ENCODE measurements around the gene TINCR.

The TINCR gene

GRCh38 chr19:5585461-5586299 lies 17.9 kb upstream of the TINCR start:
- H3K9me3 ChIP-seq (ENCODE audit: low read length): no peaks in the 10 kb centered on the region
- H3K4me1 ChIP-seq (ENCODE audit: insufficient read depth, low read length): peaks cover 15% of the 10 kb centered on the region
- H3K36me3 ChIP-seq (ENCODE audit: insufficient read depth, low read length): peaks cover 52% of the 10 kb centered on the region
- H3K4me3 ChIP-seq (ENCODE audit: low read length): no peak overlapping the region
- no peak overlapping the region for H2AFZ ChIP-seq (ENCODE audit: low read depth, low read length)
- H3K27me3 ChIP-seq (ENCODE audit: insufficient read depth, low read length): no peaks in the 10 kb centered on the region

- H3K4me1 ChIP-seq (ENCODE audit: insufficient read depth, low read length): peaks cover 10% of the 10 kb centered on the region
- H3K36me3 ChIP-seq (ENCODE audit: insufficient read depth, low read length): peaks cover 11% of the 10 kb centered on the region
- H3K27me3 ChIP-seq (ENCODE audit: insufficient read depth, low read length): no peaks in the 10 kb centered on the region
- H3K4me3 ChIP-seq (ENCODE audit: low read length): no peak overlapping the region
- no peaks in the 10 kb centered on the region for H3K9me3 ChIP-seq (ENCODE audit: low read length)
- H2AFZ ChIP-seq (ENCODE audit: low read depth, low read length): no peak overlapping the region
Measured at GRCh38 chr19:5580161-5580571, 12.4 kb upstream of the TINCR start.

GRCh38 chr19:5579697-5580096 lies 11.9 kb upstream of the TINCR start:
- H3K9me3 ChIP-seq (ENCODE audit: low read length): no peaks in the 10 kb centered on the region
- no peaks in the 10 kb centered on the region for H3K27me3 ChIP-seq (ENCODE audit: insufficient read depth, low read length)
- H2AFZ ChIP-seq (ENCODE audit: low read depth, low read length): no peak overlapping the region
- peaks cover 10% of the 10 kb centered on the region for H3K4me1 ChIP-seq (ENCODE audit: insufficient read depth, low read length)
- peaks cover 11% of the 10 kb centered on the region for H3K36me3 ChIP-seq (ENCODE audit: insufficient read depth, low read length)
- H3K4me3 ChIP-seq (ENCODE audit: low read length): no peak overlapping the region

- peaks cover 10% of the 10 kb centered on the region for H3K4me1 ChIP-seq (ENCODE audit: insufficient read depth, low read length)
- H3K27me3 ChIP-seq (ENCODE audit: insufficient read depth, low read length): no peaks in the 10 kb centered on the region
- H3K4me3 ChIP-seq (ENCODE audit: low read length): no peak overlapping the region
- no peaks in the 10 kb centered on the region for H3K9me3 ChIP-seq (ENCODE audit: low read length)
- peaks cover 11% of the 10 kb centered on the region for H3K36me3 ChIP-seq (ENCODE audit: insufficient read depth, low read length)
- no peak overlapping the region for H2AFZ ChIP-seq (ENCODE audit: low read depth, low read length)
Measured at GRCh38 chr19:5579286-5579685, 11.5 kb upstream of the TINCR start.

- Histone ChIP-seq H3K27me3 (ENCODE audit: insufficient read depth, low read length) (no peaks in the 10 kb centered on the region), H3K36me3 (ENCODE audit: insufficient read depth, low read length) (peaks cover 8% of the 10 kb centered on the region), H2AFZ (ENCODE audit: low read depth, low read length) (no peak overlapping the region), H3K4me1 (ENCODE audit: insufficient read depth, low read length) (peaks cover 10% of the 10 kb centered on the region), H3K9me3 (ENCODE audit: low read length) (no peaks in the 10 kb centered on the region), H3K4me3 (ENCODE audit: low read length) (no peak overlapping the region)
Measured at GRCh38 chr19:5578097-5578846, 10.5 kb upstream of the TINCR start.

- Histone ChIP-seq H3K9me3 (ENCODE audit: low read length) (no peaks in the 10 kb centered on the region), H3K4me1 (ENCODE audit: insufficient read depth, low read length) (peaks cover 14% of the 10 kb centered on the region), H2AFZ (ENCODE audit: low read depth, low read length) (no peak overlapping the region), H3K36me3 (ENCODE audit: insufficient read depth, low read length) (no peaks in the 10 kb centered on the region), H3K4me3 (ENCODE audit: low read length) (no peak overlapping the region), H3K27me3 (ENCODE audit: insufficient read depth, low read length) (no peaks in the 10 kb centered on the region)
Measured at GRCh38 chr19:5575590-5575989, 7.8 kb upstream of the TINCR start.

GRCh38 chr19:5572556-5573286 lies 5.0 kb upstream of the TINCR start:
- H2AFZ ChIP-seq (ENCODE audit: low read depth, low read length): no peak overlapping the region
- H3K36me3 ChIP-seq (ENCODE audit: insufficient read depth, low read length): no peaks in the 10 kb centered on the region
- peaks cover 7% of the 10 kb centered on the region for H3K4me1 ChIP-seq (ENCODE audit: insufficient read depth, low read length)
- H3K9me3 ChIP-seq (ENCODE audit: low read length): no peaks in the 10 kb centered on the region
- H3K27me3 ChIP-seq (ENCODE audit: insufficient read depth, low read length): peaks cover 4% of the 10 kb centered on the region
- H3K4me3 ChIP-seq (ENCODE audit: low read length): no peak overlapping the region

GRCh38 chr19:5571777-5572176 lies 4.0 kb upstream of the TINCR start:
- H3K9me3 ChIP-seq (ENCODE audit: low read length): no peaks in the 10 kb centered on the region
- peaks cover 8% of the 10 kb centered on the region for H3K27me3 ChIP-seq (ENCODE audit: insufficient read depth, low read length)
- no peak overlapping the region for H2AFZ ChIP-seq (ENCODE audit: low read depth, low read length)
- no peaks in the 10 kb centered on the region for H3K36me3 ChIP-seq (ENCODE audit: insufficient read depth, low read length)
- peaks cover 4% of the 10 kb centered on the region for H3K4me1 ChIP-seq (ENCODE audit: insufficient read depth, low read length)
- H3K4me3 ChIP-seq (ENCODE audit: low read length): no peak overlapping the region

- H3K27me3 ChIP-seq (ENCODE audit: insufficient read depth, low read length): peaks cover 8% of the 10 kb centered on the region
- no peak overlapping the region for H3K4me3 ChIP-seq (ENCODE audit: low read length)
- H2AFZ ChIP-seq (ENCODE audit: low read depth, low read length): no peak overlapping the region
- peaks cover 1% of the 10 kb centered on the region for H3K9me3 ChIP-seq (ENCODE audit: low read length)
- no peaks in the 10 kb centered on the region for H3K36me3 ChIP-seq (ENCODE audit: insufficient read depth, low read length)
- H3K4me1 ChIP-seq (ENCODE audit: insufficient read depth, low read length): peaks cover 4% of the 10 kb centered on the region
Measured at GRCh38 chr19:5567970-5568407, 236 bp upstream of the TINCR start.

GRCh38 chr19:5564930-5565329 lies 2.8 kb downstream of the TINCR start:
- peaks cover 9% of the 10 kb centered on the region for H3K9me3 ChIP-seq (ENCODE audit: low read length)
- H2AFZ ChIP-seq (ENCODE audit: low read depth, low read length): no peak overlapping the region
- peaks cover under 1% of the 10 kb centered on the region for H3K4me1 ChIP-seq (ENCODE audit: insufficient read depth, low read length)
- H3K27me3 ChIP-seq (ENCODE audit: insufficient read depth, low read length): peaks cover 8% of the 10 kb centered on the region
- H3K36me3 ChIP-seq (ENCODE audit: insufficient read depth, low read length): no peaks in the 10 kb centered on the region
- H3K4me3 ChIP-seq (ENCODE audit: low read length): no peak overlapping the region

GRCh38 chr19:5563935-5564612 lies 3.7 kb downstream of the TINCR start:
- Histone ChIP-seq H3K4me1 (ENCODE audit: insufficient read depth, low read length) (peaks cover 4% of the 10 kb centered on the region), H3K36me3 (ENCODE audit: insufficient read depth, low read length) (no peaks in the 10 kb centered on the region), H3K27me3 (ENCODE audit: insufficient read depth, low read length) (peaks cover 8% of the 10 kb centered on the region), H2AFZ (ENCODE audit: low read depth, low read length) (no peak overlapping the region), H3K9me3 (ENCODE audit: low read length) (peaks cover 9% of the 10 kb centered on the region), H3K4me3 (ENCODE audit: low read length) (no peak overlapping the region)

GRCh38 chr19:5563008-5563431 lies 4.7 kb downstream of the TINCR start:
- H3K4me1 ChIP-seq (ENCODE audit: insufficient read depth, low read length): peaks cover 4% of the 10 kb centered on the region
- H3K36me3 ChIP-seq (ENCODE audit: insufficient read depth, low read length): no peaks in the 10 kb centered on the region
- H2AFZ ChIP-seq (ENCODE audit: low read depth, low read length): no peak overlapping the region
- no peak overlapping the region for H3K4me3 ChIP-seq (ENCODE audit: low read length)
- peaks cover 9% of the 10 kb centered on the region for H3K9me3 ChIP-seq (ENCODE audit: low read length)
- peaks cover 5% of the 10 kb centered on the region for H3K27me3 ChIP-seq (ENCODE audit: insufficient read depth, low read length)
